HEK293 (cell line): ENCODE results near the gene ZBTB43.

ENCODE experiments used
- CTCF ChIA-PET: fragments of 350-600 bp; formaldehyde crosslinking; extraction: SDS; loops from one replicate; lab custom pipeline; 2021; ENCODE audit warnings: antibody characterized with exemption; lab: Yijun Ruan, JAX
- POLR2A ChIA-PET: fragments of 300-600 bp; formaldehyde crosslinking; extraction: SDS; loops from one replicate; lab custom pipeline; 2020; ENCODE audit warnings: antibody characterized with exemption, inconsistent platforms; lab: Yijun Ruan, JAX
- H3K27ac ChIP-seq: fragments of 200-500 bp; sonication (Bioruptor generic); 2 replicates; pipeline ENCODE4 v1.5.1; 2014; ENCODE audit warnings: low read depth, low read length, control low read depth, inconsistent platforms; ENCODE audit errors: extremely low read depth
- H3K36me3 ChIP-seq, 2 experiments: fragments of 200-500 bp in 1 of 2; sonication (Bioruptor generic) in 1 of 2; 1 replicate in 1 of 2; 2 replicates in 1 of 2; pipeline ENCODE4 v1.5.1; 2014 to 2017; ENCODE audit warnings: inconsistent platforms in 2 of 2, low read length in 2 of 2; ENCODE audit not compliant: control insufficient read depth in 2 of 2, insufficient read depth in 1 of 2
- H3K4me1 ChIP-seq: fragments of 200-500 bp; sonication (Bioruptor generic); 2 replicates; pipeline ENCODE4 v1.5.1; 2014; ENCODE audit warnings: mild to moderate bottlenecking, low read length, inconsistent platforms; ENCODE audit not compliant: control insufficient read depth, insufficient read depth
- H3K4me3 ChIP-seq: 2 replicates; pipeline ENCODE4 v1.5.1; 2011; ENCODE audit warnings: low read depth, mild to moderate bottlenecking, control low read depth, low read length, moderate library complexity
- H3K9me3 ChIP-seq: fragments of 200-500 bp; sonication (Bioruptor generic); 2 replicates; pipeline ENCODE4 v1.5.1; 2014; ENCODE audit warnings: low read depth, low read length, inconsistent platforms; ENCODE audit not compliant: control insufficient read depth, insufficient read depth
- HOXA7 ChIP-seq: sonication (generic); formaldehyde crosslinking; IDR thresholded peaks from 2 replicates; pipeline ENCODE4 v1.8.1; 2022; ENCODE audit warnings: missing genetic modification reagents, borderline replicate concordance
- KLF10 ChIP-seq: fragments of 450-650 bp; IDR thresholded peaks from 2 replicates; pipeline ENCODE4 v1.5.1; 2018; ENCODE audit warnings: missing biosample characterization, mild to moderate bottlenecking, missing genetic modification characterization
- KLF16 ChIP-seq: fragments of 450-650 bp; formaldehyde crosslinking; IDR thresholded peaks from 2 replicates; pipeline ENCODE4 v1.5.1; 2017; ENCODE audit warnings: missing biosample characterization, missing genetic modification characterization
- SALL2 ChIP-seq: fragments of 450-650 bp; formaldehyde crosslinking; IDR thresholded peaks from 2 replicates; pipeline ENCODE4 v1.5.0; 2017; ENCODE audit warnings: missing biosample characterization, mild to moderate bottlenecking, missing genetic modification characterization, borderline replicate concordance
- ZBTB17 ChIP-seq: fragments of 450-650 bp; formaldehyde crosslinking; IDR thresholded peaks from 2 replicates; pipeline ENCODE4 v1.5.1; 2016; ENCODE audit warnings: missing biosample characterization, missing genetic modification characterization
- ZEB2 ChIP-seq: fragments of 450-650 bp; formaldehyde crosslinking; IDR thresholded peaks from 2 replicates; pipeline ENCODE4 v1.5.1; 2016; ENCODE audit warnings: missing biosample characterization, missing genetic modification characterization
- ZFP69B ChIP-seq: fragments of 450-650 bp; formaldehyde crosslinking; IDR thresholded peaks from 2 replicates; pipeline ENCODE4 v1.5.1; 2016; ENCODE audit warnings: missing biosample characterization, missing genetic modification characterization
- ZNF350 ChIP-seq: fragments of 450-650 bp; formaldehyde crosslinking; IDR thresholded peaks from 2 replicates; pipeline ENCODE4 v1.5.0; 2017; ENCODE audit warnings: missing biosample characterization, mild to moderate bottlenecking, missing genetic modification characterization
- ZNF501 ChIP-seq: fragments of 450-650 bp; formaldehyde crosslinking; IDR thresholded peaks from 2 replicates; pipeline ENCODE4 v1.5.1; 2016; ENCODE audit warnings: missing biosample characterization, missing genetic modification characterization
- ZNF529 ChIP-seq: fragments of 450-650 bp; formaldehyde crosslinking; IDR thresholded peaks from 2 replicates; pipeline ENCODE4 v1.5.1; 2017; ENCODE audit warnings: missing genetic modification characterization, missing biosample characterization; ENCODE audit not compliant: insufficient replicate concordance
- ZNF549 ChIP-seq: fragments of 450-650 bp; IDR thresholded peaks from 2 replicates; pipeline ENCODE4 v1.5.1; 2018; ENCODE audit warnings: missing biosample characterization, missing genetic modification characterization, mild to moderate bottlenecking, inconsistent platforms, moderate library complexity
- ZNF560 ChIP-seq: fragments of 450-650 bp; formaldehyde crosslinking; IDR thresholded peaks from 2 replicates; pipeline ENCODE4 v1.5.1; 2017; ENCODE audit warnings: missing biosample characterization, missing genetic modification characterization, borderline replicate concordance
- ZNF571 ChIP-seq: fragments of 450-650 bp; formaldehyde crosslinking; IDR thresholded peaks from 2 replicates; pipeline ENCODE4 v1.5.0; 2017; ENCODE audit warnings: missing biosample characterization, missing genetic modification characterization
- ZNF76 ChIP-seq: fragments of 450-650 bp; formaldehyde crosslinking; IDR thresholded peaks from 2 replicates; pipeline ENCODE4; 2016; ENCODE audit warnings: low read depth, missing biosample characterization, missing genetic modification characterization, borderline replicate concordance
- ZSCAN30 ChIP-seq: fragments of 450-650 bp; IDR thresholded peaks from 2 replicates; pipeline ENCODE4 v1.5.1; 2018; ENCODE audit warnings: missing biosample characterization, mild to moderate bottlenecking, missing genetic modification characterization, moderate library complexity
- TF ChIP-seq, protein P1 (sequence below): fragments of 450-650 bp; formaldehyde crosslinking; IDR thresholded peaks from 2 replicates; pipeline ENCODE4 v1.5.1; 2016; ENCODE audit warnings: missing biosample characterization, missing genetic modification characterization
- TF ChIP-seq, protein P2 (sequence below): fragments of 450-650 bp; formaldehyde crosslinking; IDR thresholded peaks from 2 replicates; pipeline ENCODE4 v1.5.1; 2017; ENCODE audit warnings: missing biosample characterization, missing genetic modification characterization
- TF ChIP-seq, protein P3 (sequence below): fragments of 450-650 bp; formaldehyde crosslinking; IDR thresholded peaks from 2 replicates; pipeline ENCODE4 v1.5.1; 2017; ENCODE audit warnings: missing biosample characterization, missing genetic modification characterization
- TF ChIP-seq, protein P4 (sequence below): fragments of 450-650 bp; formaldehyde crosslinking; IDR thresholded peaks from 2 replicates; pipeline ENCODE4 v1.5.1; 2016; ENCODE audit warnings: missing biosample characterization, missing genetic modification characterization
- TF ChIP-seq, protein P5 (sequence below): fragments of 450-650 bp; formaldehyde crosslinking; IDR thresholded peaks from 2 replicates; pipeline ENCODE4 v1.5.1; 2016; ENCODE audit warnings: missing biosample characterization, missing genetic modification characterization

ZBTB43 gene

DNA sequence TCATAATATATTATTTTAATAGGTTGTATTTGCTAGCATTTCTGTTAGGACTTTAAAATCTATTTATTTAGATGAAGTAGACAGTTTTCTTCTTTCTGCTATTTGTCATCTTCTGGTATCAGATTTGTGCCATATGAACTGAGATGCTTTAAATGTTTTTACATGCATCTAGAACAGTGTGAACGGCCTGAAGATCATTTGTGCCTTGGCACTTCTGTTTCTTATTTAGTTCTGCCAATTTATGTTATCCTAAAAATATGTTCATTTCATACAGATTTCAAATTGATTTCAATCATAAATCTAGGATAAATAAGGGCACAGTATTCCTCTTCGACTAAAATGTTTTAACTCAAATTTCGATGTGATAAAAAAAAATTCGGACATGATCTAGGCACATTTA, 71.7 kb downstream of the ZBTB43 start:
- peaks cover 9% of the 10 kb centered on the region for H3K4me1 ChIP-seq
- no peak for TF ChIP-seq ZFP69B (tag by site-specific recombination)
- TF ChIP-seq ZEB2 (tag by site-specific recombination), result no peak
- no peak for TF ChIP-seq SALL2 (tag by site-specific recombination)
- TF ChIP-seq KLF16 (tag by site-specific recombination), result no peak
- no peak for TF ChIP-seq ZBTB17 (tag by site-specific recombination)
- TF ChIP-seq ZNF529 (tag by site-specific recombination), result no peak
- TF ChIP-seq KLF10, result no peak
- TF ChIP-seq HOXA7 (CRISPR knock-in tag), result no peak
- no peak for TF ChIP-seq ZNF501 (tag by site-specific recombination)
- TF ChIP-seq, protein P1, sequence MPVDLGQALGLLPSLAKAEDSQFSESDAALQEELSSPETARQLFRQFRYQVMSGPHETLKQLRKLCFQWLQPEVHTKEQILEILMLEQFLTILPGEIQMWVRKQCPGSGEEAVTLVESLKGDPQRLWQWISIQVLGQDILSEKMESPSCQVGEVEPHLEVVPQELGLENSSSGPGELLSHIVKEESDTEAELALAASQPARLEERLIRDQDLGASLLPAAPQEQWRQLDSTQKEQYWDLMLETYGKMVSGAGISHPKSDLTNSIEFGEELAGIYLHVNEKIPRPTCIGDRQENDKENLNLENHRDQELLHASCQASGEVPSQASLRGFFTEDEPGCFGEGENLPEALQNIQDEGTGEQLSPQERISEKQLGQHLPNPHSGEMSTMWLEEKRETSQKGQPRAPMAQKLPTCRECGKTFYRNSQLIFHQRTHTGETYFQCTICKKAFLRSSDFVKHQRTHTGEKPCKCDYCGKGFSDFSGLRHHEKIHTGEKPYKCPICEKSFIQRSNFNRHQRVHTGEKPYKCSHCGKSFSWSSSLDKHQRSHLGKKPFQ (tag by site-specific recombination), result no peak
- TF ChIP-seq ZNF560 (tag by site-specific recombination), result no peak
- TF ChIP-seq ZNF571, result no peak
- TF ChIP-seq, all 188 proteins: peak for 0
- Histone ChIP-seq H3K4me3 (no peak overlapping the region), H3K36me3 (peaks cover 0 to 25% of the 10 kb centered on the region in 2 experiments; a peak in 2 of 3 replicates), H3K9me3 (no peaks in the 10 kb centered on the region), H3K27ac (no peak overlapping the region)
- ChIA-PET POLR2A (no interaction called here), CTCF (no interaction called here)

DNA sequence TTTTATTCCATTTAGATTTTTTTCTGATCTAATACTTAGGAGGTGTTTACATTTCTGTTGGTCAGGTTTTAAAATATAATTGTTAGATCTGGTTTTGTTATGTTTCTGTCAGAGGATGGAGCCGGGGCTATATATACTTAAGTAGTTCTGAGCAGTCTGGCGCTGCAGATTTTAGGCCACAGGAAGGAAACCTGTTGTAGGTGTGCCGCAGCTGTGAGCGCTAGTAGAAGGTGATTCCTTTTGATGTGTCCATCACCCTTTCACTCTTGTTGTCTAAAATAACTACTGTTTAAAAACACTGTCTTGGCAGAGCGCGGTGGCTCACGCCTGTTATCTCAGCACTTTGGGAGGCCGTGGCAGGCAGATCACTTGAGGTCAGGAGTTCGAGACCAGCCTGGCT, 72.6 kb downstream of the ZBTB43 start:
- ChIA-PET CTCF (no interaction called here), POLR2A (no interaction called here)
- TF ChIP-seq ZSCAN30 (tag by site-specific recombination) (no peak), ZNF76 (tag by site-specific recombination) (no peak), ZNF549 (tag by site-specific recombination) (no peak), ZNF350 (no peak)
- TF ChIP-seq, protein P2, sequence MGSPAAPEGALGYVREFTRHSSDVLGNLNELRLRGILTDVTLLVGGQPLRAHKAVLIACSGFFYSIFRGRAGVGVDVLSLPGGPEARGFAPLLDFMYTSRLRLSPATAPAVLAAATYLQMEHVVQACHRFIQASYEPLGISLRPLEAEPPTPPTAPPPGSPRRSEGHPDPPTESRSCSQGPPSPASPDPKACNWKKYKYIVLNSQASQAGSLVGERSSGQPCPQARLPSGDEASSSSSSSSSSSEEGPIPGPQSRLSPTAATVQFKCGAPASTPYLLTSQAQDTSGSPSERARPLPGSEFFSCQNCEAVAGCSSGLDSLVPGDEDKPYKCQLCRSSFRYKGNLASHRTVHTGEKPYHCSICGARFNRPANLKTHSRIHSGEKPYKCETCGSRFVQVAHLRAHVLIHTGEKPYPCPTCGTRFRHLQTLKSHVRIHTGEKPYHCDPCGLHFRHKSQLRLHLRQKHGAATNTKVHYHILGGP, result no peak
- TF ChIP-seq, protein P3, sequence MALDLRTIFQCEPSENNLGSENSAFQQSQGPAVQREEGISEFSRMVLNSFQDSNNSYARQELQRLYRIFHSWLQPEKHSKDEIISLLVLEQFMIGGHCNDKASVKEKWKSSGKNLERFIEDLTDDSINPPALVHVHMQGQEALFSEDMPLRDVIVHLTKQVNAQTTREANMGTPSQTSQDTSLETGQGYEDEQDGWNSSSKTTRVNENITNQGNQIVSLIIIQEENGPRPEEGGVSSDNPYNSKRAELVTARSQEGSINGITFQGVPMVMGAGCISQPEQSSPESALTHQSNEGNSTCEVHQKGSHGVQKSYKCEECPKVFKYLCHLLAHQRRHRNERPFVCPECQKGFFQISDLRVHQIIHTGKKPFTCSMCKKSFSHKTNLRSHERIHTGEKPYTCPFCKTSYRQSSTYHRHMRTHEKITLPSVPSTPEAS, result no peak
- Histone ChIP-seq H3K4me3 (no peak overlapping the region), H3K4me1 (peaks cover 9% of the 10 kb centered on the region), H3K9me3 (no peaks in the 10 kb centered on the region), H3K27ac (no peak overlapping the region), H3K36me3 (peaks cover 0 to 32% of the 10 kb centered on the region in 2 experiments; a peak in 2 of 3 replicates)

DNA sequence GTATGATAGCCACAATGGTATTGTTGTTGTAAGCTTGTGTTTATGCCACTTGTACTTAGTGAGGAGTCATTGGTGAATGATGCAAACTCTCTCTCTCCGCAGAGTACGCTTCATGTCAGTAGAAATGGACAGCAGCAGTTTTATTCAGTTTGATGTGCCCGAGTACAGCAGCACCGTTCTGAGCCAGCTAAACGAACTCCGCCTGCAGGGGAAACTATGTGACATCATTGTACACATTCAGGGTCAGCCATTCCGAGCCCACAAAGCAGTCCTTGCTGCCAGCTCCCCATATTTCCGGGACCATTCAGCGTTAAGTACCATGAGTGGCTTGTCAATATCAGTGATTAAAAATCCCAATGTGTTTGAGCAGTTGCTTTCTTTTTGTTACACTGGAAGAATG, 74.4 kb downstream of the ZBTB43 start:
- POLR2A ChIA-PET, result interaction anchor here (0.6 to 0.9 kb wide), 2 partner anchors 10 to 31 kb away, joined by 4 to 9 read pairs; no protein-coding TSS in a partner anchor
- peaks cover 0 to 44% of the 10 kb centered on the region in 2 experiments; a peak in 2 of 3 replicates for H3K36me3 ChIP-seq
- no peak for TF ChIP-seq ZNF76 (tag by site-specific recombination)
- TF ChIP-seq, protein P4, sequence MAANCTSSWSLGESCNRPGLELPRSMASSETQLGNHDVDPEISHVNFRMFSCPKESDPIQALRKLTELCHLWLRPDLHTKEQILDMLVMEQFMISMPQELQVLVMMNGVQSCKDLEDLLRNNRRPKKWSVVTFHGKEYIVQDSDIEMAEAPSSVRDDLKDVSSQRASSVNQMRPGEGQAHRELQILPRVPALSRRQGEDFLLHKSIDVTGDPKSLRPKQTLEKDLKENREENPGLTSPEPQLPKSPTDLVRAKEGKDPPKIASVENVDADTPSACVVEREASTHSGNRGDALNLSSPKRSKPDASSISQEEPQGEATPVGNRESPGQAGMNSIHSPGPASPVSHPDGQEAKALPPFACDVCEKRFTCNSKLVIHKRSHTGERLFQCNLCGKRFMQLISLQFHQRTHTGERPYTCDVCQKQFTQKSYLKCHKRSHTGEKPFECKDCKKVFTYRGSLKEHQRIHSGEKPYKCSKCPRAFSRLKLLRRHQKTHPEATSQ (tag by site-specific recombination), result no peak
- TF ChIP-seq, protein P5, sequence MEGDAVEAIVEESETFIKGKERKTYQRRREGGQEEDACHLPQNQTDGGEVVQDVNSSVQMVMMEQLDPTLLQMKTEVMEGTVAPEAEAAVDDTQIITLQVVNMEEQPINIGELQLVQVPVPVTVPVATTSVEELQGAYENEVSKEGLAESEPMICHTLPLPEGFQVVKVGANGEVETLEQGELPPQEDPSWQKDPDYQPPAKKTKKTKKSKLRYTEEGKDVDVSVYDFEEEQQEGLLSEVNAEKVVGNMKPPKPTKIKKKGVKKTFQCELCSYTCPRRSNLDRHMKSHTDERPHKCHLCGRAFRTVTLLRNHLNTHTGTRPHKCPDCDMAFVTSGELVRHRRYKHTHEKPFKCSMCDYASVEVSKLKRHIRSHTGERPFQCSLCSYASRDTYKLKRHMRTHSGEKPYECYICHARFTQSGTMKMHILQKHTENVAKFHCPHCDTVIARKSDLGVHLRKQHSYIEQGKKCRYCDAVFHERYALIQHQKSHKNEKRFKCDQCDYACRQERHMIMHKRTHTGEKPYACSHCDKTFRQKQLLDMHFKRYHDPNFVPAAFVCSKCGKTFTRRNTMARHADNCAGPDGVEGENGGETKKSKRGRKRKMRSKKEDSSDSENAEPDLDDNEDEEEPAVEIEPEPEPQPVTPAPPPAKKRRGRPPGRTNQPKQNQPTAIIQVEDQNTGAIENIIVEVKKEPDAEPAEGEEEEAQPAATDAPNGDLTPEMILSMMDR, result no peak

More for the DNA sequence above, 74.4 kb downstream of the ZBTB43 start:
- CTCF ChIA-PET, result interaction anchor here (0.6 to 2.9 kb wide), 4 partner anchors 13 to 178 kb away, joined by 3 to 8 read pairs (median 4); no protein-coding TSS in a partner anchor
- Histone ChIP-seq H3K4me1 (peaks cover 9% of the 10 kb centered on the region), H3K4me3 (no peak overlapping the region), H3K9me3 (no peaks in the 10 kb centered on the region), H3K27ac (no peak overlapping the region)
